GM12873 (cell line): ENCODE results near the gene HINT1.

Experiments
- CTCF ChIP-seq: IDR thresholded peaks from 2 replicates; pipeline ENCODE4 v1.5.1; 2012; ENCODE audit warnings: low read depth, mild to moderate bottlenecking, moderate library complexity, low read length, control low read depth; ENCODE audit not compliant: insufficient read depth; ENCODE audit errors: missing control alignments

The HINT1 gene

GRCh38 chr5:131151216-131151615 lies 13.8 kb downstream of the HINT1 start:
- TF ChIP-seq CTCF, result no peak

GRCh38 chr5:131150408-131150807 lies 14.6 kb downstream of the HINT1 start:
- no peak for TF ChIP-seq CTCF

GRCh38 chr5:131148835-131149234 lies 16.2 kb downstream of the HINT1 start:
- TF ChIP-seq CTCF, result no peak

GRCh38 chr5:131147258-131147657 lies 17.8 kb downstream of the HINT1 start:
- no peak for TF ChIP-seq CTCF

- TF ChIP-seq CTCF, result no peak
Observed at GRCh38 chr5:131142970-131143617, 22.0 kb downstream of the HINT1 start.

GRCh38 chr5:131139321-131139720 lies 25.7 kb downstream of the HINT1 start:
- no peak for TF ChIP-seq CTCF

- TF ChIP-seq CTCF, result no peak
Observed at GRCh38 chr5:131129306-131129705, 35.8 kb downstream of the HINT1 start.
